Measurements from ENCODE around the gene ANGPT4.

ANGPT4 gene

GRCh38 chr20:916125-916799, at the start of gene ANGPT4:
ANGPT4 (minus strand) TSS chr20:916334; CDS start chr20:916214, 120 bp downstream.
- no peak for DNase-seq

- no peak for DNase-seq
These were observed 47.7 kb upstream of the ANGPT4 start for GRCh38 chr20:963795-964194.

GRCh38 chr20:962683-963082, 46.5 kb upstream of the ANGPT4 start:
- DNase-seq: no peak

DNA sequence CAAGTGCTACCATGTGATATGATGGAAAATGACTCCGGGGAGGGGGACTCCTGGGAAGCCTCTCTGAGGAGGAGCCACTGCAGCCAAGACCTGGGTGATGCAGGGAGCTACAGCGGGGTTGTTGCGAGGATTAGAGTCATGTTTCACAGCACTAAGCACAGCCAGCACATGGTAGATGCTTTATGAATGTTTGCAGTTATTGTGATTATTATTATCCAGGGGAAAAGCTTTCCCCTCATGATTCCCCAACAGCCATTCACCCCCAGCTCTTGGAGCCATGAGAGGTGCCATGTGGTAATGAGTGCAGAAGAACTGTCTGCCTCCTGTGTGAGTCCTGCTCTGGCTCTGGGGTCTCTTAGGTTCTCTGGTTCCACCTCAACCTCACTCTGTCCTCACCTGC, 46.1 kb upstream of the ANGPT4 start:
- DNase-seq: no peak

GRCh38 chr20:961768-962167, 45.6 kb upstream of the ANGPT4 start:
- DNase-seq: no peak

DNA sequence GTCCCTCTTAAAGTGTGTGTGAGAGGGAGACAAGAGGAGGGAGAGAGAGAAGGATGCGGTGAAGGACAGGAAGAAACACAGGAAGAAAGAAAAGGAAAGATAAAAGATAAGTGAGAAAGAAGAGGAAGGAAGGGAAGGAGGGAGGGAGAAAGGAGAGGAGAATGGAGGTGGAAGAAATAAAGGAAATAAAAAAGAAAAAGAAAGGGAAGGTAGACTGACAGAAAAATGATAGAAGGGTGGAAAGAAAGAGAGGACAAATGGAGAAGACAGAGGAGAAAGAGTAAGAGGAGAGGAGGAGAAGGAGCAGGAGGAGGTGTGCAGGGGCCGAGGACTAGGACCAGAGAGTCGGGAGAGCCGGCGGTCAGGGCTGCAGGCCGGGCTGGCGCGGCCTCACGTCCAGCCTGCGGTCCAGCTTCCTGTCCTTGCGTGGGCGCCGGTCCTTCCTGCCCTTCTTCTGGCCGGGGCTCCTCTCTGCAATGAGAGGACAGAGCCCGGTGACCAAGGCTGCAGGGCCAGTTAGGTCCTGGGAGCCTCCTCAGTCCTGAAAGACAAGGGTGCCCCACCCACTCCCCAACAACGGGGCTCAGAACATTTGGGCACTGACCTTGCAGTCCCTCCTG, 44.0 kb upstream of the ANGPT4 start:
- DNase-seq: no peak

GRCh38 chr20:958936-959815, 43.0 kb upstream of the ANGPT4 start:
- DNase-seq: no peak

GRCh38 chr20:957544-957943, 41.4 kb upstream of the ANGPT4 start:
- no peak for DNase-seq

DNA sequence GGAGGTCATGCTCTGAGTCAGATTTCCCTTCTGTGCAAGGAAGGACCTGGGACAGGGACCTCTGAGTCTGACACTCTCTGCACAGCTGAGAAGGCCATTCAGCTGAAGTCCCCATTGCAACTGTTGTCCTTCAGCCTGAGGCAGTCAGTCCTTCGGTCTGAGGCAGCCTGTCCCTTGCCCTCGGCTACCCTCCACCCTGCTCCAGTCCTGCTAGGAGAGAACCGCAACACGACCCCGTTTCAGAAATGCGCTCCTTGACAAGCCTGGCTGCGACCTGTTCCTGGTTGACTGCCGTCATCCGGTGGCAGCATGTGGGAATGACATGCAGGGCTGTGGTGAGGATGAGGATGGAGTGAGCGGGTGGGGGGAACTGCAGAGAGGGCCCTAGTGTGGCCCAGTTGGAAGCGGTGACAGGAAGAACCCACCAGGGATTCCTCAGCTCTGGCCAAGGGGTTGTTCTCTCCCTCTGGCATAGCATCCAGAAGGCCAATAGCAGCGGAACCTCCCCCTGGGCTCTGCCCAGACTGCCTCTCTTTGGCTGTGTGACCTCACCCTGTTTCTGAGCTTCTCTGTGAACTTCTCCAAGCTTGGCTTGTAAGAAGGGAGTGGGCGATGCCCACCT, 40.3 kb upstream of the ANGPT4 start:
- peak; percentile 73 for DNase-seq

DNA sequence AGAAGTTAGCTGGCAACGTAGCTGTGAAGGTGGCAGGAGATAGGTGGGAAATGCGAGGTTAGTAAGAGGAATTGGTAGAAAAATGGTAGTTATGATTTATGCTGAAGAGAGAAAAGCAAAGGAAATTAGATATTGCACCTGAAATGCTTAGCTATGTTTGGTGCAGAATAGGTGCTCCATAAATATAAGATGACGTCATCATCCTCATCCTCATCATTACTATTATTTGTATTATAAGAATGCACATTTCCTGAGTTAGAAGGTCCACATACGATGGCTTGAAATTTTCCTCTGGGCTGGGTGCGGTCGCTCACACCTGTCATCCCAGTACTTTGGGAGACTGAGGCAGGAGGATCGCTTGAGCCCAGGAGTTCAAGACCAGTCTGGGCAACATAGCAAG, 39.5 kb upstream of the ANGPT4 start:
- no peak for DNase-seq

GRCh38 chr20:955111-955510, 39.0 kb upstream of the ANGPT4 start:
- no peak for DNase-seq

GRCh38 chr20:953742-954141, 37.6 kb upstream of the ANGPT4 start:
- no peak for DNase-seq

DNA sequence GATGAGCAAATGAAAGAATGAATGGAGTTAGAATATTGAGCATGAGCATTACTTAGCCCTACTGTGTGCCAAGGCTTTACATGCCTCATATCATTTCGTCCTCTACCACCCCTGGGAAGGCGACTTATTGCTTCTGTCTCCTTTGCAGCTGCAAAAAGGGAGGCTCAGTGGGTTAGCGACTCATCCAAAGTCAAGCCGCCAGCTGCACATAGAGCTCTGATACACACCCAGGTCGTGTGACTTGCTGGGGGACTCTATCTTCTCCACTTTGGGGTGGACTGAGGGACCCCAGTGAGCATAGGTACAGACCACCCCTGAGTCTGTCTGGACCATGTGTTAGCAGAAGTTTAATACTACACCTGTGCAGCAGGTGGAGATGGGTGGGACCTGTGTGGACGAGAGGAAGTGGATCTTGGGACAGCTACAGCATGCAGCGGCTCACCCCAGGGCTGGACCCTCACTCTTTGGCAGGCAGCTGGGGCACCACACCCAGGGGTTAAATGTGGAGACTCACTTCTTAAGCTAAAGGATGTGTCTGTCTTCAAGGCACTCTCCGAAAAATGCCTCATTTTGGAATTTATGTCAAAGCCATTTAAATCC, 36.2 kb upstream of the ANGPT4 start:
- no peak for DNase-seq

DNA sequence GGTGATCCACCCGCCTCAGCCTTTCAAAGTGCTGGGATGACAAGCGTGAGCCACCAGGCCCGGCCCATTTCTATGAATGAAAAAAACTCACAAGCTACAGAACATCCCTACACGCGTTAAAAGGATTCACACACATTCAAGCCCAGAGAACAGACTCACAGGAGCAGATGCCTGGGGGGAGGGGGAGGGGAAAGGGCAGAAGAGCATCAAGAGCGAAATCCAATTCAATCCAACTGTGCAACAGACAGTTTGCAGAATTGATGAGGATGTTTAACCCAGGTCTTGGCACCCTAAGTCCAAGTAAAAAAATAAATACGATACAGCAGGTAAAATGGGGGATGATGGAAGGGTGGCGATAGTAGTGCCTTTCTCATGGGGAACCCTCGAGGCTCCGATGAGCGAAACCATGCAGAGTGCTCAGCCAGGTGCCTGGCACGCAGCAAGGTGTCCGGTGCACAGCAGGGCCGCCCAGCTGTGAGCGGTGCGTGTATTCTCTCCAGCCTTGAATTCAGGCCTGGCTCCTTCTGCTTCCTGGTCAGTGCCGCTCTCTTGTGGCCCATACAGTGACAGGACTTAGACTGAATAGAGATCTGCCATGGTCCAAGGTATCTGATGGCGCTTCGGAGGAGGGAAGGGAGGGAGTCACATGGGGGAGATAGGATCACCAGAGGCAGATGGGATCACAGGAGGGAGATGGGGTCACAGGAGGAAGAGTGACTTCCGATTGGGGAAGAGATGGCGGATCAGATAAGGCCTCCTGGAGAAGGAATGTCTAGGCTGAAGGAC, 35.4 kb upstream of the ANGPT4 start:
- no peak for DNase-seq

GRCh38 chr20:949717-950116, 33.6 kb upstream of the ANGPT4 start:
- no peak for DNase-seq

- DNase-seq: no peak
These were observed 30.7 kb upstream of the ANGPT4 start for GRCh38 chr20:946826-947225.

GRCh38 chr20:945841-946240, 29.7 kb upstream of the ANGPT4 start:
- DNase-seq: no peak

- DNase-seq: no peak
These were observed 28.8 kb upstream of the ANGPT4 start for GRCh38 chr20:944774-945410.

DNA sequence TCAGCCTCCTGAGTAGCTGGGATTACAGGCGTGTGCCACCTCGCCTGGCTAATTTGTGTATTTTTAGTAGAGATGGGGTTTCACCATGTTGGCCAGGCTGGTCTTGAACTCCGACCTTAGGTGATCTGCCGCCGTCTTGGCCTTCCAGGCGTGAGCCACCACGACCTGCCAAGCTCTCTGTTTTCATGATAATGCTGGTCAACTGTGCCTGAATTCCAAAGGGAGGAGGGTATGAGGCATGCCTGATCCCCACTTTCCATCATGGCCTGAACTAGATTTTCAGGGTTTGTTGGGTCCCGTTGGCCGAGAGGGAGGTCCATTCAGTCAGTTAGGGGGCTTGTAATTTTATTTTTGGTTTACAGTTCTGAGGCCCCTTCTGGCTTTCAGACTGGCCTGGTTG, 28.0 kb upstream of the ANGPT4 start:
- DNase-seq: no peak

DNA sequence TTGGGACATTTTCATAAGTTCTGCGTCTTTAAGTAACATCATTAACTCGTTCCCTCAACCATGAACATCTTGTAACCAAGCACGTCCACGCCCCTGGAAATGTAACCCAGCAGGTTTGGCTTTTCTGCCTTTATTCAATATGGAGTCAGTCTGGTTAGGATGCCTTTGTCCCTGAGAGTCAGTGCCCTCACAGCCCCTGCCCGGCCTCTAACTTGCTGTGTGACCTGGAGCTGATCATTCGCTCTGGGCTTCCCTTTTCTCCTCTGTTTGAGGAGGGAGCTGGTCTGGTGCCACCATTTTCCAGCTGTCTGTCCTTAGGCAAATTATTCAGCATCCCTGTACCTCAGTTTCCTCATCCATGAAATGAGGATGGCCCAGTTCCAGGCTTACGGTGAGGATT, 26.5 kb upstream of the ANGPT4 start:
- DNase-seq: no peak

DNA sequence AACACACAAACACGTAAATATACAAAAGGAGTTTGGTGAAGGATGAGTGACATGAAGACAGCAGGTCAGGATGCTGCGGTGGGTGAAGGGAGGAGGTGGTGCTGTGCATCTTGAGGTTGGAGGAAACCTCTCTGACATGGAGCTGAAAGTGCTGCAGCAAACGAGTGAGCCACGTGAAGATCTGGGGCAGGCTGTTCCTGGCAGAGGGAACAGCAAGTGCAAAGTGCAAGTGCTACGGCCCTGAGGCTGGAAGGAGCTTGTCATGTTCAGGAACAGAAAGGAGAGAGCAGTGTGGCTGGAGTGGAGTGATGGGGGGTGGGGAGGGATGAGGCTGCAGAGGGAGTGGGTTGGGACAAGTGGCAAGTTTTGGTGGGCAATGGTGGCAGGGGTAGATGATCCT, 24.8 kb upstream of the ANGPT4 start:
- DNase-seq: no peak

DNA sequence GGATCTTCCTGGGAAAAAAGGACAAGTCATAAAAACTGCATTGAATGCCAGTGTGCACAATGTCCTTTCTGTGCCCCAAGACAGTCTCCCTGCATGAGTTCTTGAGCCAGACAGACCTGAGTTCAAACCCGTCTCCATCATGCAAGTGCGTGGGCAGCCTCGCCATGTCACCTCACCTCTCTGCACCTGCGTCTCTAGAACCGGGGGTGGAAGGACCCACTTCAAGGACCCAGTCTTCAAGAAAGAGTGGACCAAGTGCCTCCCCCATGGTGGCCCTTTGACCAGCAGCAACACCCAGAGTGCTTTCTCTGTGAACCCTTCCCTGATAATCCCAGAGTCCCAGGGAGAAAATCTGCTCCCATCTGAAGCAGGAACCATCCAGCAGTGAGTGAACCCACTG, 23.5 kb upstream of the ANGPT4 start:
- DNase-seq: no peak
